Tibial artery (tissue), 4 donors: ENCODE results near the gene CLEC7A.

Experiments used
- DNase-seq, 2 donors: peaks; one replicate each; pipeline ENCODE4 v3.0.0-alpha.2; 2019
- H3K27ac ChIP-seq, 2 donors: fragments of 200-600 bp; sonication (generic) in 1 of 2; 1 replicate in 1 of 2; 2 replicates in 1 of 2; pipeline ENCODE4 v1.5.1; 2018 to 2019; ENCODE audit warnings: mild to moderate bottlenecking in 1 of 2
- H3K27me3 ChIP-seq, 2 donors: fragments of 200-600 bp; sonication (generic) in 1 of 2; one replicate each; pipeline versions ENCODE4 v1.5.1 to v1.6.0; 2016 to 2019
- H3K36me3 ChIP-seq, 3 donors: fragments of 200-600 bp; sonication (generic) in 2 of 3; one replicate each; pipeline ENCODE4 v1.5.1; 2016 to 2019; ENCODE audit warnings: mild to moderate bottlenecking in 2 of 3
- H3K4me1 ChIP-seq, 4 donors: fragments of 200-600 bp; sonication (generic) in 2 of 4; 1 replicate in 3 of 4; 2 replicates in 1 of 4; pipeline ENCODE4 v1.5.1; 2016 to 2019
- H3K4me3 ChIP-seq, 2 donors: fragments of 200-600 bp; sonication (generic) in 1 of 2; 1 replicate in 1 of 2; 2 replicates in 1 of 2; pipeline ENCODE4 v1.5.1; 2018 to 2019; ENCODE audit warnings: mild to moderate bottlenecking in 2 of 2
- H3K9me3 ChIP-seq, 3 donors: fragments of 200-600 bp; sonication (generic) in 1 of 3; one replicate each; pipeline ENCODE4 v1.5.1; 2016 to 2019
- intact Hi-C: fragments of 100-400 bp; cut with DNase I; formaldehyde crosslinking; loops from one replicate; pipeline ENCODE4 v1.15.0; 2023; ENCODE audit warnings: low total_unique reads
- TF ChIP-seq, protein P1 (sequence below), 2 experiments: fragments of 200-600 bp in 1 of 2; fragments of 450-650 bp in 1 of 2; IDR thresholded peaks; one replicate each; pipeline ENCODE4 v1.5.1; 2017 to 2019; ENCODE audit warnings: antibody characterized with exemption in 2 of 2, mild to moderate bottlenecking in 1 of 2, moderate library complexity in 1 of 2

Gene CLEC7A

DNA sequence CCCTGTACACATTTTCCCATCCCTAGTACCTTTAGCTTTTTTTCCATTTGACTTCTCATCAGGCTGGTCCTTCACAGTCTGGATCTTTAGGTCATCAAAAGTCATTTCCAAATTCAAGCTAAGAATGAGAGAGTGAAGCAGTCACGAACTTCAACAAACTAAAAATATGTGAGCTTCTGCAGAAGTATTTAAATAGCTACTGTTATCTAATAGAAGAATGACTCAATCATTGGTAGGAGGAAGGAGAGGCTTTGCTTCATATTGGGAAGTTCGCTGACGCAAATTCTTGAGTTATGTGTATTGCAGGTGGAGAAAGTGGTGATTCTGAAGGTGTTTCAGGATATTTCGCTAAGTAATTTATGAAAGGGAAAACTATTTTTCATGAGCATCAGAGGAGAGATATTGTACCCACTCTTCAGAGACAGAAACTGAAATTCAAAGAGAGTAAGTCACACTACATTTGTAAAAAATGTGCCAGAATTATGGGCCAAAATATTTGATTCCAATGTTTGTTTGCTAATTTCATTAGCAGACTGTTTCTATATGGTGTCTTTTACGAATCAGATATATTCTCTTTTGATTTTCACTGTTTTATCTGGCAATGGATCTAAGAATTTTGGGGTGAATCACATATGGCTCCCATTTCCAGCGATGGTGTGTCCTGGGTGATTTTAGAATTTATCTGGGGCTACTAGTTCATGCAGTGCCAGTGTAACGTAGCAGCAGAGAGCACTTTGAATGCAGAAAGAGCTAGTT lies 42.2 kb upstream of the CLEC7A start, which contains the start of gene OLR1:
Gene OLR1 (minus strand): TSS at position 160 of the 756 bp plus-strand sequence. CDS start 55 bp downstream, at position 105.
- Histone ChIP-seq H3K27me3 (no peaks in the 10 kb centered on the region), H3K4me3 (no peak within 1 kb of the TSS), H3K9me3 (no peaks in the 10 kb centered on the region), H3K36me3 (no peaks in the 10 kb centered on the region), H3K27ac (no peak within 1 kb of the TSS), H3K4me1 (no peaks in the 10 kb centered on the region)
- TF ChIP-seq, protein P1, sequence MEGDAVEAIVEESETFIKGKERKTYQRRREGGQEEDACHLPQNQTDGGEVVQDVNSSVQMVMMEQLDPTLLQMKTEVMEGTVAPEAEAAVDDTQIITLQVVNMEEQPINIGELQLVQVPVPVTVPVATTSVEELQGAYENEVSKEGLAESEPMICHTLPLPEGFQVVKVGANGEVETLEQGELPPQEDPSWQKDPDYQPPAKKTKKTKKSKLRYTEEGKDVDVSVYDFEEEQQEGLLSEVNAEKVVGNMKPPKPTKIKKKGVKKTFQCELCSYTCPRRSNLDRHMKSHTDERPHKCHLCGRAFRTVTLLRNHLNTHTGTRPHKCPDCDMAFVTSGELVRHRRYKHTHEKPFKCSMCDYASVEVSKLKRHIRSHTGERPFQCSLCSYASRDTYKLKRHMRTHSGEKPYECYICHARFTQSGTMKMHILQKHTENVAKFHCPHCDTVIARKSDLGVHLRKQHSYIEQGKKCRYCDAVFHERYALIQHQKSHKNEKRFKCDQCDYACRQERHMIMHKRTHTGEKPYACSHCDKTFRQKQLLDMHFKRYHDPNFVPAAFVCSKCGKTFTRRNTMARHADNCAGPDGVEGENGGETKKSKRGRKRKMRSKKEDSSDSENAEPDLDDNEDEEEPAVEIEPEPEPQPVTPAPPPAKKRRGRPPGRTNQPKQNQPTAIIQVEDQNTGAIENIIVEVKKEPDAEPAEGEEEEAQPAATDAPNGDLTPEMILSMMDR (IDR thresholded peaks at IDR 0.05), result no peak
- no peak for DNase-seq
- intact Hi-C loops, result no loop called here

DNA sequence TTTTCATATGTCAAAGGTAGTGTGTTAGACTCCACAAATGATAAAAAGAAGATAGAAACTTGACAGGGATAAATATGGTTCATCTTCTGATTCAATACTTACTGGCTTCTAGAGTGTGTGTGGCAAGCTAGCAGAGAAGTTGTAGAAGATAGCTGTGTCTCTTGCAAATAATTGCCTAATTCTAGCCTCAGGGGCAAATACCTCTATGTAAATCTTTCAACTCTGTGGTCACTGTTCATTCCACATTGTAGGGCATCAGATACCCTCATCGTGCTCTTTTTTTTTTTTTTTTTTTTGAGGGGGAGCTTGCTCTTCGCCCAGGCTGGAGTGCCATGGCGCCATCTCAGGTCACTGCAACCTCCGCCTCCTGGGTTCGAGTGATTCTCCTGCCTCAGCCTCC lies 40.2 kb upstream of the CLEC7A start:
- no peak overlapping the region for H3K27ac ChIP-seq
- H3K4me3 ChIP-seq, result no peak overlapping the region
- no peak for DNase-seq
- no peaks in the 10 kb centered on the region for H3K27me3 ChIP-seq
- no peaks in the 10 kb centered on the region for H3K4me1 ChIP-seq
- no peaks in the 10 kb centered on the region for H3K9me3 ChIP-seq
- intact Hi-C loops, result no loop called here
- TF ChIP-seq, protein P1 (IDR thresholded peaks at IDR 0.05), result no peak
- no peaks in the 10 kb centered on the region for H3K36me3 ChIP-seq

DNA sequence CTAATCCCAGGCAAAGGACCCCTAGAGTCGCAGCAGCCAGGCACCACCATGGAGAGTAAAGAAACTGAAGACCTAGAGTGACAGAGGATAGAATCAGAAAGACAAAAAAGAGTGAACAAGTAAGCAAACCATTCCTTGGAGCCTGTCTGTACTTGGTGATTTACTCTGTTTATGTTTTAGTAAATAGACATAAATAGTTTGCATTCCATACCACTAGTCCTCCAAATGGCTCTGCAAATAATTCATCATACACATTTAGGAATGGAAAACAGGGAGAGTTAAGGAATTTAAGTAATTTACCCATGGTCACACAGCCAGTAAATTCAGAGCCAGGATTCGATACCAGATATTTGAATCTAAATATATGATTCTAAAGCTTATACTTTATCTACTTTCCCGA lies 39.1 kb upstream of the CLEC7A start:
- no peak overlapping the region for H3K4me3 ChIP-seq
- H3K4me1 ChIP-seq, result no peaks in the 10 kb centered on the region
- H3K9me3 ChIP-seq, result no peaks in the 10 kb centered on the region
- no peak overlapping the region for H3K27ac ChIP-seq
- DNase-seq, result no peak
- H3K27me3 ChIP-seq, result no peaks in the 10 kb centered on the region
- H3K36me3 ChIP-seq, result no peaks in the 10 kb centered on the region
- TF ChIP-seq, protein P1 (IDR thresholded peaks at IDR 0.05), result no peak
- intact Hi-C loops, result no loop called here

DNA sequence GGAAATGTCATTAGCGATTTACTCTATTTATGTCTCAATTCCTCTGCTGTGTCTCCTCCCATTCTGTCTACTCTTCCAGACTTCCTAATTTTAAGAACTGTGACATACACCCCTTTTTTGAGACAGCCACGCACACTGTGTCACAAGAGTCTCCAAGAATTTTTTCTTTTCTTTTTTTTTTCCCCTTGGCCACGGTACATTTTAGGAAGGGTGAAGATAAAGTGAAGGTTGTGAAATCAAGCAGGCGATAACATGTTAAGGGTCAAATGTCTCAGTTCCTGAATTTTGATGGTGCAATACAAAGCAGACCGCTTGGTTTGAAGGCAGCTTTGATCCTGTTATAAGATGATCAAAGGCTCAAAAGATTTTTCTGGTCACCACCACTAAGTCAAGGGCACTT lies 37.6 kb upstream of the CLEC7A start:
- H3K27ac ChIP-seq, result no peak overlapping the region
- intact Hi-C loops, result no loop called here

DNA sequence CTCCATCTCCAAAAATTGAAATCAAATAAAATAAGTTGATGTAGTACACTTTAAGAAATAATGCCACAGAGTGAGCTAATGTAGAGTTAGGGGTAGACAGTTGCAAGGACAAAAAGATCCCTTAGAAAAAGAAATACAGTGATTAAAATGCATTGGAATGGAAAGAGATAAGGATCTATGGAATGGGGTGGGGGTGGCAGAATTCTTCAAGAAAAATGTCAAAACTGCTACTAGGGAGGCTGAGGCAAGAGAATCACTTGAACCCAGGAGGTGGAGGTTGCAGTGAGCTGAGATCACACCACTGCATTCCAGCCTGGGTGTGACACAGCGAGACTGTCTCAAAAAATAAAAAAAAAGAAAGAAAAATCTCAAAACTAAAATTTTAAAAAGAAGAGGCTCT lies 35.4 kb upstream of the CLEC7A start:
- TF ChIP-seq, protein P1 (IDR thresholded peaks at IDR 0.05), result no peak
- Histone ChIP-seq H3K27me3 (no peaks in the 10 kb centered on the region), H3K4me1 (no peaks in the 10 kb centered on the region), H3K36me3 (no peaks in the 10 kb centered on the region), H3K4me3 (no peak overlapping the region), H3K27ac (no peak overlapping the region), H3K9me3 (no peaks in the 10 kb centered on the region)
- no peak for DNase-seq
- intact Hi-C loops, result no loop called here

More for the DNA sequence above, 37.6 kb upstream of the CLEC7A start:
- Histone ChIP-seq H3K27me3 (no peaks in the 10 kb centered on the region), H3K4me1 (no peaks in the 10 kb centered on the region), H3K4me3 (no peak overlapping the region), H3K36me3 (no peaks in the 10 kb centered on the region), H3K9me3 (no peaks in the 10 kb centered on the region)
- TF ChIP-seq, protein P1 (IDR thresholded peaks at IDR 0.05), result no peak
- no peak for DNase-seq
